Measurements from ENCODE around the gene NELFA. TPM values are rescaled to one million over a fixed set of nuclear protein-coding genes. Genes with fewer than 3 reads are reported as not detected.

NELFA gene
- total and polyA plus RNA-seq, 8 donors: 5.8 to 82.9 (median 20.1) TPM

GRCh38 chr4:1959104-1959384 is 49.7 kb downstream of the NELFA start:
- Histone ChIP-seq H3K27me3 (no peaks in the 10 kb centered on the region), H3K36me3 (peaks cover 45 to 99% (median 96%) of the 10 kb centered on the region in 4 donors), H3K4me1 (no peaks in the 10 kb centered on the region), H3K27ac (no peak overlapping the region), H3K9me3 (no peaks in the 10 kb centered on the region), H3K4me3 (no peak overlapping the region)
- intact Hi-C loops (cut with DNase I; ENCODE audit: low total_unique reads): no loop called here
- WGBS, 5 donors: 89 to 96% (median 93%) methylated on average over 5 of the region's 5 CpGs
- no peak for DNase-seq
- TF ChIP-seq EP300 (IDR thresholded peaks at IDR 0.05): no peak
- no peak for TF ChIP-seq POLR2AphosphoS5 (IDR thresholded peaks at IDR 0.05)
- no peak for TF ChIP-seq POLR2A (IDR thresholded peaks at IDR 0.05)
- no peak for TF ChIP-seq CTCF (IDR thresholded peaks at IDR 0.05)

- TF ChIP-seq EP300 (IDR thresholded peaks at IDR 0.05): no peak
- TF ChIP-seq POLR2A (IDR thresholded peaks at IDR 0.05): no peak
- WGBS, 5 donors: 86 to 90% (median 88%) methylated on average over 15 of the region's 15 CpGs
- H3K27ac ChIP-seq: no peak overlapping the region
- H3K4me1 ChIP-seq: no peaks in the 10 kb centered on the region
- peaks cover 45 to 100% (median 98%) of the 10 kb centered on the region in 4 donors for H3K36me3 ChIP-seq
- no peak overlapping the region for H3K4me3 ChIP-seq
- H3K9me3 ChIP-seq: no peaks in the 10 kb centered on the region
- intact Hi-C loops (cut with DNase I; ENCODE audit: low total_unique reads): no loop called here
- H3K27me3 ChIP-seq: no peaks in the 10 kb centered on the region
- no peak for DNase-seq
Observed at GRCh38 chr4:1958276-1959103, 50.3 kb downstream of the NELFA start.

GRCh38 chr4:1956631-1957030 is 52.1 kb downstream of the NELFA start:
- Histone ChIP-seq H3K4me3 (no peak overlapping the region), H3K27me3 (no peaks in the 10 kb centered on the region), H3K4me1 (no peaks in the 10 kb centered on the region), H3K27ac (no peak overlapping the region), H3K36me3 (peaks cover 51 to 100% (median 98%) of the 10 kb centered on the region in 4 donors), H3K9me3 (no peaks in the 10 kb centered on the region)
- TF ChIP-seq POLR2A (IDR thresholded peaks at IDR 0.05) (no peak), EP300 (IDR thresholded peaks at IDR 0.05) (no peak)
- intact Hi-C loops (cut with DNase I; ENCODE audit: low total_unique reads): no loop called here
- no peak for DNase-seq
- 86 to 93% (median 91%) methylated on average over 12 of the region's 12 CpGs for WGBS, 5 donors

- peaks cover 33 to 87% (median 76%) of the 10 kb centered on the region in 4 donors for H3K36me3 ChIP-seq
- peaks cover 0 to 11% (median 3%) of the 10 kb centered on the region in 4 donors for H3K4me1 ChIP-seq
- DNase-seq: no peak
- intact Hi-C loops (cut with DNase I; ENCODE audit: low total_unique reads): no loop called here
- no peak for TF ChIP-seq CTCF (IDR thresholded peaks at IDR 0.05)
- no peak for TF ChIP-seq POLR2AphosphoS5 (IDR thresholded peaks at IDR 0.05)
- no peak for TF ChIP-seq POLR2A (IDR thresholded peaks at IDR 0.05)
- no peak for TF ChIP-seq EP300 (IDR thresholded peaks at IDR 0.05)
- H3K9me3 ChIP-seq: no peaks in the 10 kb centered on the region
- 94 to 98% (median 96%) methylated on average over 9 of the region's 9 CpGs for WGBS, 5 donors
- no peak overlapping the region for H3K4me3 ChIP-seq
- H3K27me3 ChIP-seq: no peaks in the 10 kb centered on the region
- H3K27ac ChIP-seq: no peak overlapping the region
Observed at GRCh38 chr4:1953335-1953734, 55.4 kb downstream of the NELFA start.

- 69 to 78% (median 73%) methylated on average over 5 of the region's 5 CpGs; no CpG with 5 or more reads in 2 of the 5 donors for WGBS, 5 donors
- no peak for DNase-seq
- Histone ChIP-seq H3K27me3 (no peaks in the 10 kb centered on the region), H3K4me1 (peaks cover 0 to 11% (median 3%) of the 10 kb centered on the region in 4 donors), H3K36me3 (peaks cover 27 to 81% (median 75%) of the 10 kb centered on the region in 4 donors), H3K27ac (no peak overlapping the region), H3K4me3 (no peak overlapping the region), H3K9me3 (no peaks in the 10 kb centered on the region)
- no peak for TF ChIP-seq CTCF (IDR thresholded peaks at IDR 0.05)
- no peak for TF ChIP-seq POLR2A (IDR thresholded peaks at IDR 0.05)
- no peak for TF ChIP-seq EP300 (IDR thresholded peaks at IDR 0.05)
- no peak for TF ChIP-seq POLR2AphosphoS5 (IDR thresholded peaks at IDR 0.05)
- intact Hi-C loops (cut with DNase I; ENCODE audit: low total_unique reads): no loop called here
Observed at GRCh38 chr4:1952719-1953118, 56.1 kb downstream of the NELFA start.
